ENCODE data around the gene CRB1.

CRB1 gene

GRCh38 chr1:197358959-197359358, 90.9 kb downstream of the CRB1 start:
- H3K4me3 ChIP-seq (ENCODE audit: low read depth in 1 of 5, low read length in 5 of 5), result no peak overlapping the region
- no peaks in the 10 kb centered on the region for H3K4me1 ChIP-seq (ENCODE audit: control insufficient read depth in 5 of 5, insufficient read depth in 5 of 5, low read length in 5 of 5)
- H3K9me3 ChIP-seq (ENCODE audit: control insufficient read depth in 5 of 5, low read length in 5 of 5), result no peaks in the 10 kb centered on the region
- no peaks in the 10 kb centered on the region for H3K36me3 ChIP-seq (ENCODE audit: control insufficient read depth in 5 of 5, insufficient read depth in 5 of 5, low read length in 5 of 5)
- H3K27me3 ChIP-seq (ENCODE audit: control insufficient read depth in 5 of 5, insufficient read depth in 4 of 5, low read length in 5 of 5), result no peaks in the 10 kb centered on the region
- H3K9ac ChIP-seq (ENCODE audit: low read length in 5 of 5), result no peak overlapping the region
- no peak overlapping the region for H3K27ac ChIP-seq (ENCODE audit: low read depth, low read length)

DNA sequence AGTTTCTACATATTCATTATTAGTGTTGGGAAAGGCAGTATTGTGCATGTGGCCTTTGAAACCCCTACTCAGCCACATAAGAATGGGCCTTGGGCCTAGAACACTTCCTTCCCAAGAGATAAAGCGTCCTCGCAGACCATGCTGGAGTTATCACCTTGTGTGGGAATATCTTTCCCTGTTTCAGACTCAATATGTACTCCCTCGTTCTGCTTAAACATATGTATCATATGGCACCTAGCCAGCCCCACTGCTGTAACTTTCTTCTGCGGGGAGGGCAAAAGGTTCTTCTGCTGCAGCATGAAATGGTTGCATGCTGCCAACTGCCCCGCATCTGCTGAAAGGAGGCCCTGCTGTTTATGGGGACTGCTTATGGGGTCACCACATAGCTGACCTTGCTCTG, 92.0 kb downstream of the CRB1 start:
- Histone ChIP-seq H3K9ac (ENCODE audit: low read length in 5 of 5) (no peak overlapping the region), H3K27ac (ENCODE audit: low read depth, low read length) (no peak overlapping the region), H3K4me3 (ENCODE audit: low read depth in 1 of 5, low read length in 5 of 5) (no peak overlapping the region), H3K9me3 (ENCODE audit: control insufficient read depth in 5 of 5, low read length in 5 of 5) (no peaks in the 10 kb centered on the region), H3K27me3 (ENCODE audit: control insufficient read depth in 5 of 5, insufficient read depth in 4 of 5, low read length in 5 of 5) (no peaks in the 10 kb centered on the region), H3K4me1 (ENCODE audit: control insufficient read depth in 5 of 5, insufficient read depth in 5 of 5, low read length in 5 of 5) (no peaks in the 10 kb centered on the region), H3K36me3 (ENCODE audit: control insufficient read depth in 5 of 5, insufficient read depth in 5 of 5, low read length in 5 of 5) (no peaks in the 10 kb centered on the region)

DNA sequence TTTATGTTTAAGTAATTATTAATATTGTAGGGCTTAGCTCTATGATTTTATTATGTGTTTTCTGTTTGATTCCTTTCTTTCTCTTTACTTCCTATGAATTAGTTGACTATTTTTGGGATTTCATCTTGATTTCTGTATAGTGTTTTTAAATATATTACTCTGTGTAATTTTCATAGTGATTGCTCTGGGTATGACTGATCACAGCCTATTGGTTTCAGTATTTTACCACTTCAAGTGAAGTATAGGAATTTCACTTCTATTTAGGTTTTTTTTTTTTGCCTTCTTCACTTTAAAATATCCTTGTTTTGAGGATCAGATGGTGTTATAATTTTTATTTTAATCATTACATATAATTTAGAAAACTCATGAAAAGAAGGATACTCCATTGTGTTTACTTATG, 94.8 kb downstream of the CRB1 start:
- Histone ChIP-seq H3K36me3 (ENCODE audit: control insufficient read depth in 5 of 5, insufficient read depth in 5 of 5, low read length in 5 of 5) (no peaks in the 10 kb centered on the region), H3K27me3 (ENCODE audit: control insufficient read depth in 5 of 5, insufficient read depth in 4 of 5, low read length in 5 of 5) (no peaks in the 10 kb centered on the region), H3K4me1 (ENCODE audit: control insufficient read depth in 5 of 5, insufficient read depth in 5 of 5, low read length in 5 of 5) (no peaks in the 10 kb centered on the region), H3K9me3 (ENCODE audit: control insufficient read depth in 5 of 5, low read length in 5 of 5) (no peaks in the 10 kb centered on the region), H3K4me3 (ENCODE audit: low read depth in 1 of 5, low read length in 5 of 5) (no peak overlapping the region), H3K27ac (ENCODE audit: low read depth, low read length) (no peak overlapping the region), H3K9ac (ENCODE audit: low read length in 5 of 5) (no peak overlapping the region)

DNA sequence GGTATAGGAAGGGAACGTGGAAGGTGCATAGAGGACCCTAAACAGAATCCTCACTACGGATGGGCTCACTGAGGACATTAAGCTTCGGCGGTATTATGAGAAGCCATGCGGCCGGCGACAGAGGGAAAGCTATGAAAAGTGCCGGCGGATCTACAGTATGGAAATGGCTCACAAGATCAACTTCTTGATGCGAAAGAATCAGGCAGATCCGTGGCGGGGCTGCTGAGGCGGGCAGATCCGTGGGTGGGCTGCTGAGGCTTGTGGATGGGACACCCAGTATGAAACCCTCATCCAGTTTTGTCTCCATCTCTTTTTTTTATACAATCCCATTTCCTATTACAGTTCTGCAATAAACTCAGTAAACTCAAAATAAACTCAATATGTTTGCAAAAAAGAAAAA, 95.8 kb downstream of the CRB1 start:
- H3K27ac ChIP-seq (ENCODE audit: low read depth, low read length), result no peak overlapping the region
- no peak overlapping the region for H3K9ac ChIP-seq (ENCODE audit: low read length in 5 of 5)
- H3K4me1 ChIP-seq (ENCODE audit: control insufficient read depth in 5 of 5, insufficient read depth in 5 of 5, low read length in 5 of 5), result no peaks in the 10 kb centered on the region
- H3K36me3 ChIP-seq (ENCODE audit: control insufficient read depth in 5 of 5, insufficient read depth in 5 of 5, low read length in 5 of 5), result no peaks in the 10 kb centered on the region
- no peaks in the 10 kb centered on the region for H3K9me3 ChIP-seq (ENCODE audit: control insufficient read depth in 5 of 5, low read length in 5 of 5)
- no peaks in the 10 kb centered on the region for H3K27me3 ChIP-seq (ENCODE audit: control insufficient read depth in 5 of 5, insufficient read depth in 4 of 5, low read length in 5 of 5)
- no peak overlapping the region for H3K4me3 ChIP-seq (ENCODE audit: low read depth in 1 of 5, low read length in 5 of 5)

DNA sequence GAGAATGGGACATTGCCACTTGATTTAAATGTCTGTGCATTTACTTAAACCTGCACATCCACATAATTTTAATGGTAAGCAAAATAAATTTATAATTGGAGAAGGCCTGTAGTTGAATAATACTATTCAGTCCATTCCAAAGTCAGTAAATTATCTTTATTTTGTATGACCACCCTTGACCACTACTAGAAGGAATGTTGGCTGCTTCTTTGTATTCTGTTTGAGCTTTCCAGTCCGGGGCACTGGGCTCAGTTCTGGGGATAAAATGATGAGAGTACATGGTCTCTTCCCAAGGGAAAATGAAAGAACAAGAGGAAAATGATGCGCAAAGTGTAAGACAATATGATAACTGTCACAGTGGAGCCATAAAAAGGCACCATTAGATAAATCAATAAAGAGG, 98.9 kb downstream of the CRB1 start:
- Histone ChIP-seq H3K4me1 (ENCODE audit: control insufficient read depth in 5 of 5, insufficient read depth in 5 of 5, low read length in 5 of 5) (no peaks in the 10 kb centered on the region), H3K36me3 (ENCODE audit: control insufficient read depth in 5 of 5, insufficient read depth in 5 of 5, low read length in 5 of 5) (no peaks in the 10 kb centered on the region), H3K27ac (ENCODE audit: low read depth, low read length) (no peak overlapping the region), H3K9ac (ENCODE audit: low read length in 5 of 5) (no peak overlapping the region), H3K27me3 (ENCODE audit: control insufficient read depth in 5 of 5, insufficient read depth in 4 of 5, low read length in 5 of 5) (no peaks in the 10 kb centered on the region), H3K4me3 (ENCODE audit: low read depth in 1 of 5, low read length in 5 of 5) (no peak overlapping the region), H3K9me3 (ENCODE audit: control insufficient read depth in 5 of 5, low read length in 5 of 5) (no peaks in the 10 kb centered on the region)

GRCh38 chr1:197367627-197368026, 99.6 kb downstream of the CRB1 start:
- Histone ChIP-seq H3K4me1 (ENCODE audit: control insufficient read depth in 5 of 5, insufficient read depth in 5 of 5, low read length in 5 of 5) (no peaks in the 10 kb centered on the region), H3K9me3 (ENCODE audit: control insufficient read depth in 5 of 5, low read length in 5 of 5) (no peaks in the 10 kb centered on the region), H3K27ac (ENCODE audit: low read depth, low read length) (no peak overlapping the region), H3K27me3 (ENCODE audit: control insufficient read depth in 5 of 5, insufficient read depth in 4 of 5, low read length in 5 of 5) (no peaks in the 10 kb centered on the region), H3K36me3 (ENCODE audit: control insufficient read depth in 5 of 5, insufficient read depth in 5 of 5, low read length in 5 of 5) (no peaks in the 10 kb centered on the region), H3K9ac (ENCODE audit: low read length in 5 of 5) (no peak overlapping the region), H3K4me3 (ENCODE audit: low read depth in 1 of 5, low read length in 5 of 5) (no peak overlapping the region)

DNA sequence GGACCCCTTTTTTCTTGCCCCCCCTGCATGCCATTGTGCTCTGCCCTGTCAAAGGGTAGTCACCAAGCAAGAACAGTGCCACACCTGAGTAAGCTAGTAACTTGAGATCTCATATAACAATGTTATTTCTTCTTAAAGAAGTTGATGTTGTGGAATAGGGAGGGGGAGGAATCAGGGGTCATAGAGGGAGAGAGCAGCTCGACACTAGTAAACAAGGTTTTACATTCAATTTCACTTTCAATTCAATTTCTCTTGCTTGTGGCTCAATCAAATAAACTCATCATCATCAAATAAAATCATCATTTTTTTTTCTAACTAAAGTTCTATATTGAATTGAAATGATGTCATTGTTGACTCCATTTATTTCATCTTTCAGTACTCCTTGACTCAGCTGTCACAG, 106.4 kb downstream of the CRB1 start:
- Histone ChIP-seq H3K9me3 (ENCODE audit: control insufficient read depth in 5 of 5, low read length in 5 of 5) (no peaks in the 10 kb centered on the region), H3K4me1 (ENCODE audit: control insufficient read depth in 5 of 5, insufficient read depth in 5 of 5, low read length in 5 of 5) (no peaks in the 10 kb centered on the region), H3K4me3 (ENCODE audit: low read depth in 1 of 5, low read length in 5 of 5) (no peak overlapping the region), H3K9ac (ENCODE audit: low read length in 5 of 5) (no peak overlapping the region), H3K36me3 (ENCODE audit: control insufficient read depth in 5 of 5, insufficient read depth in 5 of 5, low read length in 5 of 5) (no peaks in the 10 kb centered on the region), H3K27ac (ENCODE audit: low read depth, low read length) (no peak overlapping the region), H3K27me3 (ENCODE audit: control insufficient read depth in 5 of 5, insufficient read depth in 4 of 5, low read length in 5 of 5) (no peaks in the 10 kb centered on the region)

DNA sequence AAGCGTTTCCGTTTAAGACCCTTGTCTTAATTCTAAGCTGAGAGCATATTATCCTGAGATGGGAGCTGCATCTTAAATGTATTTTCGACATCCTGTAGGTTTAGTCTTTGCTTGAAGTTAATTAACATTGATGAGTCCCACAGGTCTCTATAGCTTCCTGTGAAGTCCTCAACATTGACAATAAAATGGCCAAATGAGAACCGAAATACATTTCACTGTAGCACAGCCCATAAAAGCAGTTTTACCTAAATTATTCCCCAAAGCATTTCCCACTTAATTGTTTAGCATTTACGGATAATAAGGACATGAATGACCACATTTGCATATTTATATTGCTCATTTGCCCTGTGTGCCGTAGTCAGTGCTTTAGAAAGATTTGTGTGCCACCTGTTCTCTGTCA, 116.4 kb downstream of the CRB1 start:
- H3K27me3 ChIP-seq (ENCODE audit: control insufficient read depth in 5 of 5, insufficient read depth in 4 of 5, low read length in 5 of 5), result no peaks in the 10 kb centered on the region
- H3K4me3 ChIP-seq (ENCODE audit: low read depth in 1 of 5, low read length in 5 of 5), result no peak overlapping the region
- H3K9ac ChIP-seq (ENCODE audit: low read length in 5 of 5), result no peak overlapping the region
- H3K36me3 ChIP-seq (ENCODE audit: control insufficient read depth in 5 of 5, insufficient read depth in 5 of 5, low read length in 5 of 5), result no peaks in the 10 kb centered on the region
- no peaks in the 10 kb centered on the region for H3K9me3 ChIP-seq (ENCODE audit: control insufficient read depth in 5 of 5, low read length in 5 of 5)
- H3K27ac ChIP-seq (ENCODE audit: low read depth, low read length), result no peak overlapping the region
- no peaks in the 10 kb centered on the region for H3K4me1 ChIP-seq (ENCODE audit: control insufficient read depth in 5 of 5, insufficient read depth in 5 of 5, low read length in 5 of 5)

DNA sequence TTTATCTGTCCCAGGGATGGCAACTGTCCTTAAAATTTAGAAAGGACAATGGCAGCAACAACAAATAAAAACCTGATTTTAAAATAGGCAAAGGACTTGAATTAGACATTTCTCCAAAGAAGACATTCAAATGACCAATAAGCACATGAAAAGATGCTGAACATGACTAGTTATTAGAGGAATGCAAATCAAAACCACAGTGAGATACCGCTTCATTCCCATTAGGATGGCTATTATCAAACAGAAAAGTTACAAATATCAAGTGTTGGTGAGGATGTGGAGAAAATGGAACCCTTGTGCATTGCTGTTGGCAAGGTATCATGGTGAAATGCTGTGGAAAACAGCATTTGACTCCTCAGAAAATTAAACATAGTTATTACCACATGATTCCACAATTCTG, 120.7 kb downstream of the CRB1 start:
- Histone ChIP-seq H3K36me3 (ENCODE audit: control insufficient read depth in 5 of 5, insufficient read depth in 5 of 5, low read length in 5 of 5) (no peaks in the 10 kb centered on the region), H3K4me3 (ENCODE audit: low read depth in 1 of 5, low read length in 5 of 5) (no peak overlapping the region), H3K27ac (ENCODE audit: low read depth, low read length) (no peak overlapping the region), H3K9me3 (ENCODE audit: control insufficient read depth in 5 of 5, low read length in 5 of 5) (no peaks in the 10 kb centered on the region), H3K4me1 (ENCODE audit: control insufficient read depth in 5 of 5, insufficient read depth in 5 of 5, low read length in 5 of 5) (no peaks in the 10 kb centered on the region), H3K9ac (ENCODE audit: low read length in 5 of 5) (no peak overlapping the region), H3K27me3 (ENCODE audit: control insufficient read depth in 5 of 5, insufficient read depth in 4 of 5, low read length in 5 of 5) (no peaks in the 10 kb centered on the region)

DNA sequence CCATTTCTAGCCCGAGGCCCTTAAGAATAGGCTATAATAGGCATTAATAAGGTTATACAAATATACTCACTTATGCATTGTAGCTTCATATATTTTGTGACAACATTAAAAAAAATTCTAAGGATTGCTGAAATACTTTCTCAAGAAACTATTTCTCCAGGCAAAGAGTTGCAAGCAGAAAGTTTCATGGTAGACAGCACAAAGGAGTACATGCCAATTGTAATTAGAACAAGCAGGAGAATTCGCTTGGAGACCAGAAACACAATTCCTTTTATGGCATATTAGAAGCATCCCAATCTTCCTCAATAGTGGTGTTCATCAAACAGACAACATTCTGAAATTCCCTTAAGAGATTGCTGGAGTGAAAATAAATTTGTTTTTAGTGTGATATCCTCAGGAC, 122.8 kb downstream of the CRB1 start:
- Histone ChIP-seq H3K9ac (ENCODE audit: low read length in 5 of 5) (no peak overlapping the region), H3K9me3 (ENCODE audit: control insufficient read depth in 5 of 5, low read length in 5 of 5) (no peaks in the 10 kb centered on the region), H3K36me3 (ENCODE audit: control insufficient read depth in 5 of 5, insufficient read depth in 5 of 5, low read length in 5 of 5) (no peaks in the 10 kb centered on the region), H3K4me3 (ENCODE audit: low read depth in 1 of 5, low read length in 5 of 5) (no peak overlapping the region), H3K27me3 (ENCODE audit: control insufficient read depth in 5 of 5, insufficient read depth in 4 of 5, low read length in 5 of 5) (no peaks in the 10 kb centered on the region), H3K27ac (ENCODE audit: low read depth, low read length) (no peak overlapping the region), H3K4me1 (ENCODE audit: control insufficient read depth in 5 of 5, insufficient read depth in 5 of 5, low read length in 5 of 5) (no peaks in the 10 kb centered on the region)

Data from subcutaneous abdominal adipose tissue (tissue), 5 donors.